Loucy (cell line): ENCODE results near the gene SP140L.

Source experiments
- EZH2phosphoT487 ChIP-seq: fragments of 200-600 bp; IDR thresholded peaks from 2 replicates; pipeline ENCODE4 v1.6.1; 2018; ENCODE audit warnings: antibody characterized with exemption, mild to moderate bottlenecking, moderate library complexity, borderline replicate concordance
- TF ChIP-seq, protein P1 (sequence below): fragments of 200-600 bp; sonication (generic); conservative IDR thresholded peaks from 2 replicates; pipeline ENCODE4 v1.5.1; 2014; ENCODE audit warnings: mild to moderate bottlenecking, antibody characterized with exemption, low read length

DNA sequence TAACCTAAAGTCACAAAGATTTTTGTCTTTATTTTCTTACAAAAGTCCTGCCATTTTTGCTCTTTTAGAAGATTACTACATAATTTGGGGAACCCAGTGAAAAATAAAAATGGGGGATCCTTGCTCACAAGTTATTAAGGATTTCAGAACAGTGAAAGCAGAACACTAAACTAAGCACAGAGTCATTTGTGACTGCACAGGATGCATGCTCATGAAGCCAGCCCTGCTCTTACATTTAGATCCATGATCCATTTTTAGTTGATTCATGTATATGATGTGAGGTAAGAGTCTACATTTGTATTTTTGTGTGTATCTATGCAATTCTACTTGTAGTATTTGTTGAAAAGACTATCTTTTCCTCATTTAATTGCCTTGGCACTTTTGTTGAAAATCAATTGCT is 21.8 kb downstream of the SP140L start:
- TF ChIP-seq, protein P1, sequence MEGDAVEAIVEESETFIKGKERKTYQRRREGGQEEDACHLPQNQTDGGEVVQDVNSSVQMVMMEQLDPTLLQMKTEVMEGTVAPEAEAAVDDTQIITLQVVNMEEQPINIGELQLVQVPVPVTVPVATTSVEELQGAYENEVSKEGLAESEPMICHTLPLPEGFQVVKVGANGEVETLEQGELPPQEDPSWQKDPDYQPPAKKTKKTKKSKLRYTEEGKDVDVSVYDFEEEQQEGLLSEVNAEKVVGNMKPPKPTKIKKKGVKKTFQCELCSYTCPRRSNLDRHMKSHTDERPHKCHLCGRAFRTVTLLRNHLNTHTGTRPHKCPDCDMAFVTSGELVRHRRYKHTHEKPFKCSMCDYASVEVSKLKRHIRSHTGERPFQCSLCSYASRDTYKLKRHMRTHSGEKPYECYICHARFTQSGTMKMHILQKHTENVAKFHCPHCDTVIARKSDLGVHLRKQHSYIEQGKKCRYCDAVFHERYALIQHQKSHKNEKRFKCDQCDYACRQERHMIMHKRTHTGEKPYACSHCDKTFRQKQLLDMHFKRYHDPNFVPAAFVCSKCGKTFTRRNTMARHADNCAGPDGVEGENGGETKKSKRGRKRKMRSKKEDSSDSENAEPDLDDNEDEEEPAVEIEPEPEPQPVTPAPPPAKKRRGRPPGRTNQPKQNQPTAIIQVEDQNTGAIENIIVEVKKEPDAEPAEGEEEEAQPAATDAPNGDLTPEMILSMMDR, result no peak
- no peak for TF ChIP-seq EZH2phosphoT487
